ENCODE results near the gene SLC23A1. TPM values are rescaled to one million over a fixed set of nuclear protein-coding genes. Genes with fewer than 3 reads are reported as not detected.

Gene SLC23A1
- total and polyA plus RNA-seq, 2 experiments from 2014 or later: 3.3 to 13.4 TPM

GRCh38 chr5:139426203-139426885 is 43.2 kb upstream of the SLC23A1 start:
- no peaks in the 10 kb centered on the region for H4K20me1 ChIP-seq (ENCODE audit: insufficient read depth, poor library complexity, severe bottlenecking)
- H3K27me3 ChIP-seq: no peaks in the 10 kb centered on the region
- TF ChIP-seq, protein P1, sequence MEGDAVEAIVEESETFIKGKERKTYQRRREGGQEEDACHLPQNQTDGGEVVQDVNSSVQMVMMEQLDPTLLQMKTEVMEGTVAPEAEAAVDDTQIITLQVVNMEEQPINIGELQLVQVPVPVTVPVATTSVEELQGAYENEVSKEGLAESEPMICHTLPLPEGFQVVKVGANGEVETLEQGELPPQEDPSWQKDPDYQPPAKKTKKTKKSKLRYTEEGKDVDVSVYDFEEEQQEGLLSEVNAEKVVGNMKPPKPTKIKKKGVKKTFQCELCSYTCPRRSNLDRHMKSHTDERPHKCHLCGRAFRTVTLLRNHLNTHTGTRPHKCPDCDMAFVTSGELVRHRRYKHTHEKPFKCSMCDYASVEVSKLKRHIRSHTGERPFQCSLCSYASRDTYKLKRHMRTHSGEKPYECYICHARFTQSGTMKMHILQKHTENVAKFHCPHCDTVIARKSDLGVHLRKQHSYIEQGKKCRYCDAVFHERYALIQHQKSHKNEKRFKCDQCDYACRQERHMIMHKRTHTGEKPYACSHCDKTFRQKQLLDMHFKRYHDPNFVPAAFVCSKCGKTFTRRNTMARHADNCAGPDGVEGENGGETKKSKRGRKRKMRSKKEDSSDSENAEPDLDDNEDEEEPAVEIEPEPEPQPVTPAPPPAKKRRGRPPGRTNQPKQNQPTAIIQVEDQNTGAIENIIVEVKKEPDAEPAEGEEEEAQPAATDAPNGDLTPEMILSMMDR (IDR thresholded peaks at IDR 0.05; ENCODE audit: poor library complexity): no peak
- TF ChIP-seq EZH2 (IDR thresholded peaks at IDR 0.05; ENCODE audit: borderline replicate concordance) (no peak), EZH2phosphoT487 (IDR thresholded peaks at IDR 0.05; ENCODE audit: low read depth, severe bottlenecking, unreplicated experiment) (no peak)
- H3K9me2 ChIP-seq (replicated peaks; ENCODE audit: insufficient read depth): no peaks in the 10 kb centered on the region
- H3K9me3 ChIP-seq (ENCODE audit: low read depth): no peaks in the 10 kb centered on the region
- H3K4me3 ChIP-seq: no peak overlapping the region
- no peak for DNase-seq (ENCODE audit: low spot score)
- H2AFZ ChIP-seq: no peak overlapping the region
- no peak overlapping the region for H3K27ac ChIP-seq
- H3K79me2 ChIP-seq: no peaks in the 10 kb centered on the region
- no peaks in the 10 kb centered on the region for H3K36me3 ChIP-seq (replicated peaks; ENCODE audit: insufficient read depth, low read depth)
- 79% methylated on average over 8 of the region's 8 CpGs for WGBS (ENCODE audit: low lambda C conversion rate, missing lambda C conversion rate)
- H3K4me2 ChIP-seq: no peak overlapping the region
- H3K4me1 ChIP-seq (ENCODE audit: insufficient read depth): no peaks in the 10 kb centered on the region

DNA sequence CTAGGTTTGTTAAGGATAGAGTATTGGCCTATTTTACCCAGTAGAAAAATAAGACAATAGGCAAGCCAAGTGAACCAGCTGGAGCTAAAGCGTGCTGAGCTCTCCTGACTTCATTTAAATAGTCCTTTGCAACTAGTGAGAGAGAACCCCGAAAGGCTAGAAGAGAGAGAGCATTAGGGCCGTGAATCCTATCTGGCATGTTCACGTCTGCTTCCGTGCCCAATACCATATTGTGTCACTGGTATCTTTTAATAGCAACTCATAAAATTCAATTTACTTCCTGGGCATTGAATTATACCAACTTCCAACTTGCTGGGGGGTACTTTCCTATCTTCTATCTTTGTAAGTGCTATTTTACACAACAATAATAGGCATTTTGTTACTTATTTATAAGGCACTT is 42.4 kb upstream of the SLC23A1 start:
- Histone ChIP-seq H3K27ac (no peak overlapping the region), H3K4me1 (ENCODE audit: insufficient read depth) (no peaks in the 10 kb centered on the region), H3K4me2 (no peak overlapping the region), H4K20me1 (ENCODE audit: insufficient read depth, poor library complexity, severe bottlenecking) (no peaks in the 10 kb centered on the region), H3K4me3 (no peak overlapping the region), H3K79me2 (no peaks in the 10 kb centered on the region), H3K9me2 (replicated peaks; ENCODE audit: insufficient read depth) (no peaks in the 10 kb centered on the region), H3K27me3 (no peaks in the 10 kb centered on the region), H3K36me3 (replicated peaks; ENCODE audit: insufficient read depth, low read depth) (no peaks in the 10 kb centered on the region), H3K9me3 (ENCODE audit: low read depth) (no peaks in the 10 kb centered on the region), H2AFZ (no peak overlapping the region)
- TF ChIP-seq EZH2phosphoT487 (IDR thresholded peaks at IDR 0.05; ENCODE audit: low read depth, severe bottlenecking, unreplicated experiment) (no peak), EZH2 (IDR thresholded peaks at IDR 0.05; ENCODE audit: borderline replicate concordance) (no peak)
- TF ChIP-seq, protein P1 (IDR thresholded peaks at IDR 0.05; ENCODE audit: poor library complexity): no peak
- WGBS (ENCODE audit: low lambda C conversion rate, missing lambda C conversion rate): 88% methylated on average over 5 of the region's 5 CpGs
- no peak for DNase-seq (ENCODE audit: low spot score)

GRCh38 chr5:139422307-139422893 is 39.3 kb upstream of the SLC23A1 start:
- no peaks in the 10 kb centered on the region for H4K20me1 ChIP-seq (ENCODE audit: insufficient read depth, poor library complexity, severe bottlenecking)
- TF ChIP-seq EZH2phosphoT487 (IDR thresholded peaks at IDR 0.05; ENCODE audit: low read depth, severe bottlenecking, unreplicated experiment) (no peak), EZH2 (IDR thresholded peaks at IDR 0.05; ENCODE audit: borderline replicate concordance) (no peak)
- TF ChIP-seq, protein P1 (IDR thresholded peaks at IDR 0.05; ENCODE audit: poor library complexity): peak; percentile 89
- H3K9me2 ChIP-seq (replicated peaks; ENCODE audit: insufficient read depth): no peaks in the 10 kb centered on the region
- H3K36me3 ChIP-seq (replicated peaks; ENCODE audit: insufficient read depth, low read depth): no peaks in the 10 kb centered on the region
- no peak overlapping the region for H2AFZ ChIP-seq
- no peaks in the 10 kb centered on the region for H3K9me3 ChIP-seq (ENCODE audit: low read depth)
- peak; percentile 73 for DNase-seq (ENCODE audit: low spot score)
- no peak overlapping the region for H3K27ac ChIP-seq
- no peaks in the 10 kb centered on the region for H3K79me2 ChIP-seq
- H3K27me3 ChIP-seq: no peaks in the 10 kb centered on the region
- H3K4me3 ChIP-seq: no peak overlapping the region
- WGBS (ENCODE audit: low lambda C conversion rate, missing lambda C conversion rate): 42% methylated on average over 5 of the region's 5 CpGs
- peaks cover 16% of the 10 kb centered on the region for H3K4me1 ChIP-seq (ENCODE audit: insufficient read depth)
- H3K4me2 ChIP-seq: no peak overlapping the region
